Measurements from ENCODE around the gene NOC4L.

Gene NOC4L

DNA sequence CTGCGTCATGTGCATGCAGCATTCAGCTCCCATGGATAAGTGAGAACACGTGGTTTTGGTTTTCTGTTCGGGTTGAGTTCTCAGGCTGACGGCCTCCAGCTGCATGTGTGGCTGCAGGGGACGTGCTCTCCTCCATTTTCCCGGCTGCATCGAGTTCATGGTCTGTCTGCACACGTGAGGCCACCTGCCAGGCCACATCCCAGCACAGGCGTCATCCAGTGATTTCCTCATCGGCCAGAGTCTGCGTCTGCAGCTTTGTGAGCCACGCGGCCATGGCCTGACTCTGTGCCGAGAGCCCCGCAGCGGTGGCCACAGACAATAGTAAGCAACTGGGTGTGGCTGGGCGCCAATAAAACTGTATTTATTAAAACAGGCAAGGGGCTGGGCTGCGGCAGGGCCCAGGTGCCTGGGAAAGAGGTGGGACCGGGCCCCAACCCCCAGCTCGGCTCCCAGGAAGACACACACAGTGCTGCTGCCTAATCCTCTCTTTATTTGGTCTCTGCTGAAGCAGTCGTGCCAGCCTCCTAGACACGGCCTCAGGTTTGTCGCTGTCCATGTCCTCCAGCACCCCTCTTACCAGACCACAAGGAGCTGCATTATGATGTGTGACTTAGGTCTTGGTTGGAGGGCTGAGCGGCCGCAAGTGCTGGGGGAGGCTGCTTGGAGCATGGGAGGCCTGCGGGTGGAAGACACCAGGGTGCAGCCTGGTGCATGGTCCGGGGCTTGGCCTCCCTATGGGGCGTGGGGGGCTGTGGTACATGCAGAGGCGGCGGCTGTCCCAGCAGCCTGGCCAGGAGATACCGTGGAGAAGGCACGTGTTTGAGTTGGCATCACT is 52.0 kb downstream of the NOC4L start:
- in situ Hi-C loops (cut with HindIII; ENCODE audit: low sequenced_read_pairs): no loop called here
- peak; percentile 8 for DNase-seq (ENCODE audit: low read depth)
- no peak overlapping the region for H3K4me3 ChIP-seq (ENCODE audit: low read depth, low read length)
- TF ChIP-seq, protein P1, sequence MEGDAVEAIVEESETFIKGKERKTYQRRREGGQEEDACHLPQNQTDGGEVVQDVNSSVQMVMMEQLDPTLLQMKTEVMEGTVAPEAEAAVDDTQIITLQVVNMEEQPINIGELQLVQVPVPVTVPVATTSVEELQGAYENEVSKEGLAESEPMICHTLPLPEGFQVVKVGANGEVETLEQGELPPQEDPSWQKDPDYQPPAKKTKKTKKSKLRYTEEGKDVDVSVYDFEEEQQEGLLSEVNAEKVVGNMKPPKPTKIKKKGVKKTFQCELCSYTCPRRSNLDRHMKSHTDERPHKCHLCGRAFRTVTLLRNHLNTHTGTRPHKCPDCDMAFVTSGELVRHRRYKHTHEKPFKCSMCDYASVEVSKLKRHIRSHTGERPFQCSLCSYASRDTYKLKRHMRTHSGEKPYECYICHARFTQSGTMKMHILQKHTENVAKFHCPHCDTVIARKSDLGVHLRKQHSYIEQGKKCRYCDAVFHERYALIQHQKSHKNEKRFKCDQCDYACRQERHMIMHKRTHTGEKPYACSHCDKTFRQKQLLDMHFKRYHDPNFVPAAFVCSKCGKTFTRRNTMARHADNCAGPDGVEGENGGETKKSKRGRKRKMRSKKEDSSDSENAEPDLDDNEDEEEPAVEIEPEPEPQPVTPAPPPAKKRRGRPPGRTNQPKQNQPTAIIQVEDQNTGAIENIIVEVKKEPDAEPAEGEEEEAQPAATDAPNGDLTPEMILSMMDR (IDR thresholded peaks at IDR 0.05; ENCODE audit: low read depth, low read length, missing control alignments): no peak

DNA sequence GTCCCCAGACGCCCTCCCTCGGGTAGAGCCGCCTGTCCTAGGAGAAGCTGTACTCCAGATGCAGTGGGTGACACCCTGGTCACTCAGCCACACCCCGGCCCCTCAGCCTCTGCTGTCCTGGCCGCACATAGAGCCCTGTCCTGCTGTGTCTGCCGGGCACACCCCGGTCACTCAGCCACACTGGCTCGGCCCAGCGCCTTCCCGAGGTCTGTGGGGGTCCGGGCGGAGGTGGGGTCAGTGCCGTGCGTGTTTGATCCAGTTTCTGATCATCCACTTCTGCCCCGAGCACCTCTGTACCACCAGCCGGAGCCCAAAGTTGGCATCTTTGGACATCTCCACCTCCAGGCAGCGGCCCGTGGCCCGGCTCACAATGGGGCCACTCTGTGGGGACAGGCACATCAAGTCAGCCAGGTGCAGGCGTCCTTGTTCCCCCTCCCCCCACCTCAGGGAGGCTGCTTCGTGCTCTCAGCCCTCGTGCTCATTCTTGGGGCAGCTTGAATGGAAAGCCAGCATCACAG is 52.7 kb downstream of the NOC4L start:
- no peak for DNase-seq (ENCODE audit: low read depth)
- H3K4me3 ChIP-seq (ENCODE audit: low read depth, low read length): no peak overlapping the region
- in situ Hi-C loops (cut with HindIII; ENCODE audit: low sequenced_read_pairs): no loop called here
- TF ChIP-seq, protein P1 (IDR thresholded peaks at IDR 0.05; ENCODE audit: low read depth, low read length, missing control alignments): no peak

DNA sequence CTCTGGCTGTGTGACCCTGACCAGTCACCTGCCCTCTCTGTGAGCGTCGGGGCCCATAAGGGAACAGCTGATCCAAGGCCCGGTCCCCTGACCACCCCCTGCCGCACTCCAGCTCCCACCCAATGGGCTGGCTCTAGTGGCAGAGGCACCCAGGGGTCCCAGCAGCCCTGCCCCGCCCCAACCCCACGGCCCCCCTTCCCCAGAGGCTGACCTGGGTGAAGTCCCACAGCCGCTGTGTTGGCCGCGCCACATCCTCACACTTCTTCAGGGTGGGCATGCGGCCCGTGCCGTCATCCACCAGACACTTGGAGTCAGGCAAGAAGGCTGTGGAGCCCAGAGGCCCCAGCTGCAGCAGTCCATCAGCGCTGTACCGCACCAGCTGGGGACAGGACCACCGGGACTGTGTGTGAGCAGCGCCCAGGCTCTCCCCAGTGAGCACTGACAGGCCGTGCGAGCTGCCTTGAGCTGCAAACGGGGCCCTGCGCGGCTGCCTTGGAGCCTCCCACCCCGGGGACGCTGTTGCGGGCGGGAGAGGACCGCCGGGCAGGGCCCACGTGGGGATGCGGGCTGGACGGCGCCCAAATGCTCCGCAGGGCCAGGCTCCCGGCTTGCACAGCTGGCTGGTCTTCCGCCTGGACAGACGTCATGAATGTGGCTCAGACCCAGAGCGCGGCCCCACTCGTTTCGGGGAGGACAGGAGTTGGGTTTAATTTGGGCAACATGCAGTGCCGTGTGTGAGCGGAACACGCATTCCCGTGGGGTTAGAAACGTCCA is 53.5 kb downstream of the NOC4L start:
- TF ChIP-seq, protein P1 (IDR thresholded peaks at IDR 0.05; ENCODE audit: low read depth, low read length, missing control alignments): no peak
- no peak for DNase-seq (ENCODE audit: low read depth)
- in situ Hi-C loops (cut with HindIII; ENCODE audit: low sequenced_read_pairs): no loop called here

DNA sequence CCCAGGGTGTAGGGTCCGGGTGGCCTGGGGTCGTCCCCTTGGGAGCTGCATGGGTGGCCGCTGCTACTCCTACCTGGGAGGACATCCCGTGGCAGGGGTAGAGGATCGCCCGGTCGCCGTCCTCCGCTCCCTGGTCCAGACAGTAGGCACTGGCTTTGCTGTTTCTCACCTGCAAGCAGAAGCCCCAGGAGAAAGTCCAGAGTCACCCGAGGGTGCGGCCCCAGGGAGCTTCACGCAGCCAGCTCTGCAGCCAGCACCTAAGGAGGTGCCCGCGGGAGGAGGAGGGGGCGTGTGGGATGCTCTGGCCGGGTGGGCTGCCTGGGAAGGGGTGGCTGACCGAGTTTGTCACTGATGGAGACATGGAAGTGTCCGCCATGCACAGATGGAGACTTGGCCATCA is 54.8 kb downstream of the NOC4L start:
- TF ChIP-seq, protein P1 (IDR thresholded peaks at IDR 0.05; ENCODE audit: low read depth, low read length, missing control alignments): no peak
- no peak overlapping the region for H3K4me3 ChIP-seq (ENCODE audit: low read depth, low read length)
- in situ Hi-C loops (cut with HindIII; ENCODE audit: low sequenced_read_pairs): no loop called here
- DNase-seq (ENCODE audit: low read depth): no peak

More for the DNA sequence above, 53.5 kb downstream of the NOC4L start:
- H3K4me3 ChIP-seq (ENCODE audit: low read depth, low read length): no peak overlapping the region

DNA sequence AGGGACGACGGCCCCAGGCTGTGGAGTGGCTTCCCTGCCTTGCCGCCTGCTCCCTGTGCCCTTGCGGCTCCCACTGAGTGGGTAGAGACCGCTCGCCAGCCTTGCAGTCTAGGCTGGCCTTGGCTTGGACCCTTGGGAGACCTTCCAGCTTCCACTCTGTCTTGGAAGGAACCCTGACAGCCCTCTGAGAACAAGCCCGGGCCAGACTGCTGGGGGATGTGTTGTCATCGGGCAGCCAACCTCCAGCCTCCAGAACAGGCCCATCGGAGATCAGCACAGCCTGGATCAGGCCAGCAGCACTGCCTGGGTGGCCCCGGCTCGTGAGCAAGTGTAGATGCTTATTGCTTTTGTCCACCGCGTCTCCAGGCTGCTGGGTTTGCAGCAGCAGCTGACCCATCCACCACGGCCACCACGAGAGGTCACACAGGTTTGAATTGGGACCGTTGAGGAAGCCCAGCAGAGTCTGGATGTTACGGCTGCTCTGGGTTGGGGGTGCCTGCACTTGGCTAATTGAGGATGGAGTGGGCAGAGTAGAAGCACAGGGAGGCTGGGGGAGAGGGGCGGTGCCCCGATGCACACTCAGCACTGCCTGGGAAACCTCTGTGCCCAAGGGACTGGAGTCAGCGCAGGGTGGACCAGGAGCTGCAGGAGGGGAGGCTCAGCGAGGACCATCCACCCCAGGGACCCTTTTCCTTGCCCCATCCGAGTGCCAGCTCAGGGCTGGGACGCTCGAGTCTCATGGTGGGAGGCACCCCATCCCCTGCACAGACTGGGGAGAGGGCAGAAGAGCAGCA is 55.5 kb downstream of the NOC4L start:
- DNase-seq (ENCODE audit: low read depth): no peak
- TF ChIP-seq, protein P1 (IDR thresholded peaks at IDR 0.05; ENCODE audit: low read depth, low read length, missing control alignments): no peak
- no peak overlapping the region for H3K4me3 ChIP-seq (ENCODE audit: low read depth, low read length)
- in situ Hi-C loops (cut with HindIII; ENCODE audit: low sequenced_read_pairs): no loop called here

DNA sequence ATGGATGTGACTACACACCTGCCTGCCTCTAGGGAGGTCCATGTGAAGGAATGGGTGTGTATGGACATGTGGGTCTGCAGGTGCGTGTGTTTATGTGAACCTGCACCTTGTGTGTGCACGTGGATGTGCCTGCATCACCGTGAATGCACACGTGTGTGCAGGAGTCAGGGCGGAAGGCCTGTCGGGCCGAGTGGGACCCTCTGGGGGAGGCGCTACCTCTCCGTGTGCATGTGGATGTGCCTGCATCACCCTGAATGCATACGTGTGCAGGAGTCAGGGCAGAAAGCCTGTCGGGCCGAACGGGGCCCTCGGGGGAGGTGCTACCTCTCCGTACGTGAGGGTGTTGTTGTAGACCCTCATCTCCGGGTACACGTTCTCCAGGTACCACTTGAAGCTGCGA is 56.5 kb downstream of the NOC4L start:
- no peak overlapping the region for H3K4me3 ChIP-seq (ENCODE audit: low read depth, low read length)
- no peak for DNase-seq (ENCODE audit: low read depth)
- TF ChIP-seq, protein P1 (IDR thresholded peaks at IDR 0.05; ENCODE audit: low read depth, low read length, missing control alignments): no peak
- in situ Hi-C loops (cut with HindIII; ENCODE audit: low sequenced_read_pairs): no loop called here

Data from astrocyte of the cerebellum (primary cell).